Glomerular endothelial cell (primary cell): ENCODE data around the gene MLLT3. TPM values are rescaled to one million over a fixed set of nuclear protein-coding genes. Genes with fewer than 3 reads are reported as not detected.

Experiments used
- DNase-seq: peaks from one replicate; pipeline ENCODE4 v3.0.0-alpha.2; 2011; ENCODE audit warnings: low read depth, low spot score; ENCODE audit errors: extremely low read depth
- total RNA-seq: library from RNA; depleted of rRNA; stranded (reverse); fragments of >200 nt; gene quantifications from 2 replicates; pipeline ENCODE4 v1.2.3, GENCODE V29; 2015

MLLT3 gene
- total RNA-seq, 1 donor from 2014 or later: 6.5 TPM

DNA sequence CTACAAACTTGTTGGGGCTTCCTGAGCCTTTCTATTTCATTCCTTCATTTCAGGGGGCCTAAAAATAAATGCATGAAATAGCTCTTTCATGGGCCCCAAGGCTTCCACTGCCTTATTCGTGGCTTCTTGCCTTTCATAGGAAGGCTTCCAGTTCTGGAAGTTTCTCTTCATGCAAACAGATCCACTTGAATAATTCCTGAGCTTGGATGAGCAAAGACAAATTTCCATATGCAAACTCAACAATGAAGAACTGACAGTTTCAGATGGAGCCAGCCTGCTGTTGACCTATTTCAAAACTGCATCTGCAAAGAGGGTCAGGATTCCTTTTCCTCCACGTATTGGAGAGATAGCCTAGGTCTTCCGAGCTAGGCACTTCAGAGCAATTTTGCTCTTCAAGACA lies 142.1 kb downstream of the MLLT3 start:
- no peak for DNase-seq

GRCh38 chr9:20479419-20480155 lies 142.7 kb downstream of the MLLT3 start:
- DNase-seq: no peak

GRCh38 chr9:20478786-20479185 lies 143.5 kb downstream of the MLLT3 start:
- DNase-seq: no peak

GRCh38 chr9:20477940-20478620 lies 144.2 kb downstream of the MLLT3 start:
- no peak for DNase-seq

GRCh38 chr9:20476912-20477521 lies 145.3 kb downstream of the MLLT3 start:
- no peak for DNase-seq

- no peak for DNase-seq
Measured at GRCh38 chr9:20474496-20474895, 147.8 kb downstream of the MLLT3 start.

- DNase-seq: no peak
Measured at GRCh38 chr9:20473515-20474013, 148.7 kb downstream of the MLLT3 start.

- DNase-seq: no peak
Measured at GRCh38 chr9:20472342-20473045, 149.8 kb downstream of the MLLT3 start.

- no peak for DNase-seq
Measured at GRCh38 chr9:20466328-20467008, 155.8 kb downstream of the MLLT3 start.

DNA sequence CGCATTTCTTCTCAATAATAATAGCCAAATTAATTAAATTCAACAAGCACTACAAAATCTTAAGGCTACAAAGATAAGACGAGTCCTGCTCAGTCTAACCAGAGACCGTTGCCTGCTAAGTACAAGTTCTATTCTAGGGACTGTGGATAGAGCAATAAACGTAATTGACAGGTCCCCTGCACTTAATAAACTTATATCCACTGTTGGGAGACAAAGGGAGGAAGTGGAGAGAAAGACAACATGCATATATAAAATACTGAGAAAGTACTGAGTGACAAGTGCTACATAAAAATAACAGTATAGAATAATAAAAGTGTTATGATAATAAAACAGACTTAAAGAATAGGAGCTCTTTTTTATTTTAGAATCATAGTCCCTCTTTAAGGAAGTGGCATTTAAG lies 158.1 kb downstream of the MLLT3 start:
- no peak for DNase-seq

DNA sequence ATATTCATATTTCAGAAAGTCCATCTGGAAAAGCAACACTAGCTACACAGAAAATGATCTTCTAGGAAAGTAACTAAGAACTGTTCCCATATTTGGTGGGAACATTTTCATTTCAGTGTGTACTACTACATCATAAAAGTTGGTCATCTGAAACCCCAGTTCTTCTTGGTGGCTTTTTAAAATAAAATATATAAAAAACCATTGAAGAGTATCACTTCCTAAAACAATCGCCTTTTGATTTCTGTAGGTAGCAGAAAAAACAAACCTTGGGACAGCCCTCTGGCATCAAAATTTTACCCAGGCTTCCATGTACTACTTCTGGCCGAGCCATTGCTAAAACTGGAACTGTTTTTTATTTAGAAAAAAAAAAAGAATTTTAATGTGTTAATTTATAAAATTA lies 158.5 kb downstream of the MLLT3 start:
- no peak for DNase-seq

GRCh38 chr9:20462410-20462809 lies 159.9 kb downstream of the MLLT3 start:
- no peak for DNase-seq

GRCh38 chr9:20447291-20447690 lies 175.0 kb downstream of the MLLT3 start:
- no peak for DNase-seq

- no peak for DNase-seq
Measured at GRCh38 chr9:20446248-20446647, 176.1 kb downstream of the MLLT3 start.

DNA sequence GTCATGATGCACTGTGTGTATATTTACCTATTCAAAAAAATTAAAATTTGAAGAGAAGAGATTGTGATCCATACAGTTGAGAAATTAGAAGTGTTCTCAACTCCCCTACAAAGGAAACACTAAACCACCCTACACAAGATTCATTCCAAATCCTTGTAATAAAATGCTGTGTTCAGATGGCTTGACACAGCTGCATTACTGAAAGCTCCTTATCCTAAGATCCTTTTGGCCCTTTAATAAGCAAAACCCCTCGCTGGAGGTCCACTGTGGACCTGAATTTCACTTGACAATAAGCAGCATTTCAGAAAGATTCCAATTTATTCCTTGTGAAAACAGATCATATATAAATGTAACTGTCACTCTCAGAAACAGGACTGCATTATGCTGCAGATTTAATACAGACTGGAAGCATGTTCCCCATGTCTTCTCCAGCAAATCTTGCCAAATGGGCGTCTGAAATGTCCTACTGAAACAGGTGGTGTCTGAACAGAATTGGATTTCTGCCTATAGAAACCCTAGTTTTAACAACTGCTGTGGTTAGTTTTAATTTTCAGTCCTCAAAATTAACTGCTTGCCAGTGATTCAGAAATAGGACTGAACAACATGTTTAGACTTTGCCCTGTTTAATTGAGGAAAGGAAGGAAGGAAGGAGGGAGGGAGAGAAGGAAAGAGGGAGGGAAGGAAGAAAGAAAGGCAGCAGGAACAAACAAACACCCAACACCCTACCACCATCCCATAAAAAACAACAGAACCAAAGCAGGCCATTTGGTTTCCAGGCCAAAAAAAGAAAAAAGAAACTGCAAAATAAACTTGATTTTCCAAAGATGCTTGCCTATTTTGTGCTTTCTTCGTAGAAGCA lies 179.6 kb downstream of the MLLT3 start:
- no peak for DNase-seq

GRCh38 chr9:20441711-20442423 lies 180.4 kb downstream of the MLLT3 start:
- no peak for DNase-seq

GRCh38 chr9:20441166-20441565 lies 181.1 kb downstream of the MLLT3 start:
- no peak for DNase-seq

- no peak for DNase-seq
Measured at GRCh38 chr9:20437476-20437875, 184.8 kb downstream of the MLLT3 start.
